HG02840 (cell line): Measurements from ENCODE around the gene ADD1.
"Not testable (repeated sequence)": the region's sequence is repeated elsewhere in the genome, so short reads cannot be mapped to it uniquely, and the experiment has no call there.

Experiments used
- ATAC-seq: cut with Tn5 transposase; IDR thresholded peaks from one replicate; pipeline ENCODE4 v1.9.1; 2021; ENCODE audit warnings: mild to moderate bottlenecking, moderate library complexity, moderate number of reproducible peaks; ENCODE audit not compliant: unreplicated experiment, low FRiP score

Gene ADD1

DNA sequence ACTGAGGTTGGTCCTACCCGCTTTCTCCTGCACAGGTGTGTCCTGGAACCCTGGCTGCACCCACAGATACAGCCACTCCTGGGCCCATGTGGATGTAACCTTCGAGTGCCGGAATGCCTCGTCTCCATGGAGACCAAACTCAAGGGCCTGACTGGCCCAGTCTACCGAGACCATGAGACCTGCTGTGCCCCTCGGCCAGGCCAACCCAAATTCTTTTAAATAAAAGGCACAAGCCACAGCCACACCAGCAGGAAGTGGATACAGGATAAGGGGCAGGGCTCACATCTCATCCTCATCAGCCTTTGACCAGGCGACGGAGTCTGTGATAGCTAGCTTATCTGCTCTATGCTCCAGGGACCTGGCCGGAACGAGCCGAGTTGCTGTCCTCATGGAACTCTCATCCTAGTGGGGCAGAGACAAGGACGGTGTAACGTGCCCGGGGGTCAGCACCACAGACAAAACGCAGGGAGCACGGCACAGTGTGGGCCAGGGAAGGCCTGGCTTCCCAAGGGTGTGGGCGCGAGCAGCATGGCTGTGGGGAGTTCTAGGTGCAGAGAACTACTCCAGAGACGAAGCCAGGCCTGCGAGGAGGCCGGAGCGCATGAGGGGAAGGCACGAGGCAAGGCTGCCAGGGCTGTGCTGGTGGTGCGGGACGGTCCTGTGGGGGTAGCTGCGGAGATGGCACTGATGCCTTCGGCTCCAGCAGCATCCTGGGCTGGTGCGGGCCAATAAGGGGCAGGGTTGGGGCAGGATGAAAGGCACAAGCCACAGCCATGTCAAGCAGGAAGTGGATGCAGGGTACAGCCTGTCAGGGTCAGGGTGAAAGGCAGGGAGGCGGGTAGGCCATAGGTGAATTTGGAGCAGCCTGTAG, 96.9 kb downstream of the ADD1 start:
- no peak for ATAC-seq

DNA sequence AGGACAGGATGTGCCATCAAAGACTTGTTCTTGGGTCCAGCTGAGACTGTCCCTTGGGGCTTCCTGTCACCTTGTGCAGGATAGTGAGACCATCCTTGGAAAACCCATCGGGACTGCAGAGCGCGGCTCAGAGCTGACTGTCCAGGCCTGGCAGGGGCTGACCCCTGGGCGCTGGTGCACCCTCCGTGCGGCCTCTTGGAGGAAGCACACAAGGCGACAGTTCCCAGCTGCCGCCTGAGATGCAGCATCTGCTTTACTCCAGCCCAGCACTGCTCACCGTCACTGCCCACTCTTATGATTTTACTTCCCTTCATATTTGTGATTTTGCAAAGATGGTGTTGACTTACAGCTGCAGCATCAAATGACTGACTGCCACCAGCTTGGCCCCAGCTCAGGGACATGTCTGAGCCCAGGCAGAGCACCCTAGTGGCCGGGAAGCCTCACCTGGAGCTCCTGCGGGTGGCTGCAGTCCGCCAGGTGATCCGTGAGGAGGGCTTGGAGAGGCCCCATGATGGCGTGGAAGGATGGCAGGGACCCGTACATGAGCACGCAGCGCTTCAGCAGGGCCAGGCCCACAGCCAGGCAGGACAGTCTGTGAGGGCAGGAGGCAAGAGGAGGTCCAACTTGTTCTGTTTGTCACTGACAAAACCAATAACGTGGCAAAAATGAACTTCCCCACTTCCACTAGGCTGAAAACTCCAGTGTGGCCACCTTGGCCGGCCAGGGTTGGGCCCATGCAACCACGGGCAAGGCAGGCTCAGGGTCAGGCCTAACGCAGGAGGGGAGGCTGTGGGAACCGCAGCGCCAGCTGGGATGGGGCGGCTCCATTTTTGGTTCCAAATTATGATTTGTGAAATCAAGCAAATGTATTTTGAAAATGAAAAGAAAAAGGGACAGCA, 97.7 kb downstream of the ADD1 start:
- ATAC-seq: no peak

DNA sequence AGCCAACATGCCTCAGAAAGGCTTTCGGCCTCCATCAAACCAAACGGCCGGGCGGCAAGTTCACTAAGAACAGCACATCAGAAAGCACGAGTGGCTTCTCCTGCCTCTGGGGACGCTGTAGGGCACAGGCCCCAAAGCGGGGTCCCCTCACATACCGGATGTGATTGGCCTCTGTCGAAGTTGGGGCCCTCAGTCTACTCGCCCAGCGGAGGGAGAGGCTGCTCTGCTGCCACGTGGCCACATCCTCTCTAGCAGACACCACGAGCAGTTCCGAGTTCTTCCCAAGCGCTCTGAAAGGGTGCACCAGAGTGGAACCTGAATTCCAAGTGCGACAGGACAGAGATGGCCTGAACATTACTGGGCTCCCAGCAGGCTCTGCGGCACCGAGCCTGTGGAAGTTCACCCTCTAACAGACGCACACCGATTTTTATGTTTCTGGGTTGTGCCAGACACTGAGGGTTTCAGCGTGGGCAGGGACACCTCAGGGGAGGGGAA, 98.4 kb downstream of the ADD1 start:
- ATAC-seq: no peak

DNA sequence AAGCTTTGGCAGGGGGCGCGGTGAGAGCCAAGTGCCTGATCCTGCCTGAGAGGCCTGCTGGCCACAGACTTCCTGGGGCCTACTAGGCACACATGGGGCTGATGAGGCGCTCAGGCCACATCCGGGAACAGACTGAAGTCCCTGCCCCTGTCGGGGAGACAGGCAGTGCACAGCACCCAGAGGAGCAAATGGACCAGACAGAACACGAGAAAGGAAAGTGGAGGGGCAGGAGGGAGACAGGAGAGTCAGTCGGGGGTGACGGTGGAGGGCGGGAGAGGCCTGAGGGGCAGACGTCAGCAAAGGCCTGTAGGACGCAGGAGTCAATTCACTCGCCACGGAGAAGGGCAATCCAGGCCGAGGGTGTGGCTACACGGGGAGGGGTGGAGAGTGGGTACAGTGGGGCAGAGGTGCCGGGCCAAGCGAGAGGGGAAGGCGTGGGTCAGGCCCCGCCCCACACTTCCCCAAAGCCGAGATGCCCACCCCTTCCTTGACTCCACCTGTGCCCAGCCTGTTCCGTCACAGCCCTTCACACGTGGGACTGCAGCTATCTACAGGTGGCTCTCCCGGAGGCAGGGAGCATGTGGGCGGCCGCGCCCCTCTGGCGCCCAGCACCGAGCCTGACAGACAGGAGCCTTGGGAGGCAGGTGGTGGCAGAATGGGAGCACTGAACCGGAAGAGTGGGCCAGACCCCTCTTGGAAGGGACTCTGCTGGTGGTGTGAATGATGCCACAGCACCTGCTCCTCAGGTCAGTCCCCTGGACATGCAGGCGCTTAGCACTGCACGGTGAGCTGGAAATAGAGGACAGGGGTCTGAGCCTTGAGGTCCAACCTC, 99.1 kb downstream of the ADD1 start:
- ATAC-seq: no peak

DNA sequence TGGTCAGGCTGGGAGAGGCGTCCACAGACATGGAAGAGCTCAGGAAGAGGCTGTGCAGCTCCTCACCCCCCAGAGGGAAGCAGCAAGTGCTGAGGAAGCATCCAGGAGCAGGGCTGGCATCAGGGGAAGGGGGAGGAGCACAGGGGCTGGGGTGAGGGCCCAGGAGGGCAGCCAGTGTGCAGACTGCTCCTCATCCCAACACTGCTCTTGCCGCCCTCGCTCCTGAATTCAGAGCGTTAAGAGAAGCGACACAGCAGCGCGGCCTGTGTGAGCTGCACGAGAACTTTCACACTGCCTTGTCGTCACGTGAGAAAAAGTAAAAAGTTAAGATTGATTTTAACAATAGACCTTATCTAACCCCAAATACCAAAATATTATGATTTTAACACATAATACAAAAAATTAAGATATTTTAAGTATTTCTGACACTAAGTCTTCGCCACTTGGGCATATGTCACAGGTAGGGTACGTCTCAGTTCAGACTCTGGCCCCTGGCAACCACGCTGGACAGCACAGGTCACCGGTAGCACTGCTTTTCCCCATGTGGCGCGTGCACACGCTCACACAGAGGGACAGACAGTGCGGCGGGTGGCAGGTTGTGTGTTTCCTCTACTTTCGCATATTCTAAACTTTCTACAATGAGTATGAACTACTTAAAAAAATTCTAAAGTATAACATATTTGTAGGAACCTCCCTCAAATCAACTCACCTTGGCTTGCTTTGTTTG, 99.9 kb downstream of the ADD1 start:
- no peak for ATAC-seq

DNA sequence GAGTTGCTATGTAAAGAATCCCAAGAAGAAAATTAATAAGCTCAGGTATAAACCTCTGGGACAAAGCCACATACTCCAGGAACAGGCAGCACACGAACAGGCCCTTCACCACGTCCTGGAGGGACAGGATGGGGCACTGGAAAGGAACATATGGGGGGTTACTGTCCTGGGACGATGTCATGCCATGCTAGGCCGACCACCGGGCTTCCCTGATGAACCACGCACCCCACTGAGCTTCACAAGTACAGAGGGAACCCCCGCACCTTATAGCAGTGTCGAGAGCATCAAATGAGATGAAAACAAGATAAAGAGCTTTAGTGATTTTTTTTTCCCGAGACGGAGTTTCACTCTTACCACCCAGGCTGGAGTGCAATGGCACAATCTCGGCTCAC, 100.4 kb downstream of the ADD1 start:
- no peak for ATAC-seq

DNA sequence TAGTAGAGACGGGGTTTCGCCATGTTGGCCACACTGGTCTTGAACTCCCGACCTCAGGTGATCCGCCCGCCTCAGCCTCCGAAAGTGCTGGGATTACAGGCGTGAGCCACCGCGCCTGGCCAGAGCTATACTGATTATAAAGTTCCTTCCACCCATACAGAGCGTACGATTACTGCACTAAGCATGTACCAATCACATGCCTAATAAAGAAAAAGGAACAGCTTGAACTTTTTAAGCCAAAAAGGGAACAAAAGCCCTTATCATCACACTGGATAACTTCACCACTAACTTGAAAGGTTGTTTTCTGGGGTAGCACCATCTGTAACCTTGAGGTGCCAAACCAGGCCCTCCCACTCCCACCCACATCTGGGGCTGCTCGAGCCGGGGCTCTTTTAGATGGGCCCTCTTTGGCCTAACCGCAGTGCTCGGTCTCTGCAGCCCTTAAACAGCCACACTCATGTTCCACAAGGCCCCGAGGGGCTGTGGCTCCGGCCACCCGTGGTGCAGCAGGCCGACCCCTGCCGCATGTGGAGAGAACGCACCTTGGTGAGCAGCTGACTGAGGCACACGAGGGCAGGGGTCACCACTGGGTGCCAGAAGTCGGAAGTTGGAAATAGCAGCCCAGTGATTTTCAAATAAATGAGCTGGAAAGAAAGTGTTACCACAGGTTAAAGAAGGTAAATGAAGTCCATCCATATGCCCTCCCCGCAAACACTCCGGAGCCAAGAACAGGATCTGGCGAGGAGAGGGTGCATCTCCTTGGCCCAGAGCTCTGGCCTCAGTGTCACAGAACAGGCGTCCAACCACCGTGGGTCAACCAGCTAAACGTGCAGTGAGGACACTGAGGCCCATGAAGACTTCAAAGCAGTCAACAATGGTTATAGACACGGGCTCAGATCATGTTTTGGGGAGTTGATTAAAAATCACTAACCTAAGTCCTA, 101.2 kb downstream of the ADD1 start:
- no peak for ATAC-seq

DNA sequence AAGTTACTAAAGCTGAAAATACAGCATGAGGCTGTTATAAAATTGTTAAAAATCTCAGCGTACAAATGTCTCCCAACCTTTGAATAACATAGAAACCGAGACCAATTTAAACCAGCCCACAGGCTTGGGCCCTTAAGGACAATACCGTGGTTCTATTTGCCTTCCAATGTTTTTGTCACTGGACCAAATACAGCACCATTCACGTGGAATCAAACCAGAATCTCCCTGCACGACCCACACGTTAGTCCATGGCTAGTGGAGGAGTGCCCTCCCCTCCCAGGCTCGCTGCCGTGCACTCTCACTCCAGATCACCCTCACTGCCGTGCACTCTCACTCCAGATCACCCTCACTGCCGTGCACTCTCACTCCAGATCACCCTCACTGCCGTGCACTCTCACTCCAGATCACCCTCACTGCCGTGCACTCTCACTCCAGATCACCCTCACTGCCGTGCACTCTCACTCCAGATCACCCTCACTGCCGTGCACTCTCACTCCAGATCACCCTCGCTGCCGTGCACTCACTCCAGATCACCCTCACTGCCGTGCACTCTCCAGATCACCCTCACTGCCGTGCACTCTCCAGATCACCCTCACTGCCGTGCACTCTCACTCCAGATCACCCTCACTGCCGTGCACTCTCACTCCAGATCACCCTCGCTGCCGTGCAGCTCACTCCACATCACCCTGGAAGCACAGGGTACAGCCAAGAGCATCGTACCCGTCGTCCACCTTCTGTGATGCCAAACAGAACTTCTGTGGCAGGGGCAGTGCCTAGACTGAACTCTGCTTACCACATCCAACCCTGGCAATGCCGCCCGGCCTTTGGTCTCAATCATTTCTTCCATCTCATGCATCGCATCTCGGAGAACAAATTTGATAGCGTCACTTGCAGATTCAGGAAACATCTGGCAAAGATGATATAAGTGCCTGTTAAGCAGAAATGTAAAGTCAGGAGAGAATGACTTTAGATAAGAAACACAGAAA, 102.3 kb downstream of the ADD1 start:
- not testable (repeated sequence) for ATAC-seq

DNA sequence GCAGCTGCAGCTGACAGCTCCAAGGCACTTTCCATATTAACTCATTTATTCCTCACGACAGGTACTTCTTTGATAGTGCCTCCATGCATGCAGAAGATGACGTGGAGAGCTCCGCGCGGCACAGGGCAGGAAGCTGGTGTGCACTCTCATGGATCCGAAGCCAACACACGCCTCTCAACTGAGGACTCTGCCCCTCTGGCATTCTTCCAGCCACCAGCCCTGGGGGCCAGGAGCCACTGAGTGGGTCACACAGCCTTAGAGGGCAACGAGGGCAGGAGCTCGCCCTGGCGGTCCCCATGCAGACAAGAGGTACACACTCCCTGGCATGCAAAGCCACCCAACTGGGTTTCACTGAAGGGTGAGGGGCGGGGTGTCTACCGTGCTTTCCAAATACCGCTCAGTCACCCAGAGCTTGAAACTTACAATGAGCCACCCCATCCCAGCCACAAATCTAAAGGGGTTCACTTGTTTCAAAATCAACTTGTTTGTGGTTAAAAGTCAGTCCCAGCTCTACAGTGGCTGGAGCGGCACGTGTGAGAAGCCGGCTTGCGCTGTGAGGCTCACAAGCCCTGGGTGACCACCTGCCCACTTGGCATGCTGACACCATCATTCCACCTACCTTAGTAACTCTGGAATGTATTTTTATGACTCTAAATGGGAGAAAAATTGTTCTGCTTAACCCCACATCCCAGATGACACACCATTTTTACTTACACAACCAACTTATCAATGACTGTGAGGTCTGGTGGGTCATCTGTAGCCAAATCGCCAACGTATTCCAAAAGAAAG, 103.4 kb downstream of the ADD1 start:
- ATAC-seq: no peak

DNA sequence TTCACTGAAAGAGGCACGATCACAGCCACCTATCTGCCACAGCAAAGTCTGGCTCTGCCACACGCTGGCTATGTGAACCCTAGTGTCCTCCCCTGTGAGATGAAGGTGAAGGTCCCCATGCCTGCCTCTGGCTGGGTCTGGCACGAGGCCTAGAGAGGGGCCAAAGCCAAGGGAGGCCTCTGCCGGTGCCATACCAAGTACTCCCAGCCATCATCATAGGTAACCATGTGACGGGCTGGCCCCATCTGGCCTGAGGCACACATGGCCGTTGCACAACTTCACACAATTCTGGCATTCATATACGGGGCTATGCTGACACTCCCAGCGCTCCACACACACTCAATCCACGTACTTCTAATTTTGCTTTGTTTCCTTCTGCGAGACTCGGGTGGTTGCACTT, 104.3 kb downstream of the ADD1 start:
- no peak for ATAC-seq

DNA sequence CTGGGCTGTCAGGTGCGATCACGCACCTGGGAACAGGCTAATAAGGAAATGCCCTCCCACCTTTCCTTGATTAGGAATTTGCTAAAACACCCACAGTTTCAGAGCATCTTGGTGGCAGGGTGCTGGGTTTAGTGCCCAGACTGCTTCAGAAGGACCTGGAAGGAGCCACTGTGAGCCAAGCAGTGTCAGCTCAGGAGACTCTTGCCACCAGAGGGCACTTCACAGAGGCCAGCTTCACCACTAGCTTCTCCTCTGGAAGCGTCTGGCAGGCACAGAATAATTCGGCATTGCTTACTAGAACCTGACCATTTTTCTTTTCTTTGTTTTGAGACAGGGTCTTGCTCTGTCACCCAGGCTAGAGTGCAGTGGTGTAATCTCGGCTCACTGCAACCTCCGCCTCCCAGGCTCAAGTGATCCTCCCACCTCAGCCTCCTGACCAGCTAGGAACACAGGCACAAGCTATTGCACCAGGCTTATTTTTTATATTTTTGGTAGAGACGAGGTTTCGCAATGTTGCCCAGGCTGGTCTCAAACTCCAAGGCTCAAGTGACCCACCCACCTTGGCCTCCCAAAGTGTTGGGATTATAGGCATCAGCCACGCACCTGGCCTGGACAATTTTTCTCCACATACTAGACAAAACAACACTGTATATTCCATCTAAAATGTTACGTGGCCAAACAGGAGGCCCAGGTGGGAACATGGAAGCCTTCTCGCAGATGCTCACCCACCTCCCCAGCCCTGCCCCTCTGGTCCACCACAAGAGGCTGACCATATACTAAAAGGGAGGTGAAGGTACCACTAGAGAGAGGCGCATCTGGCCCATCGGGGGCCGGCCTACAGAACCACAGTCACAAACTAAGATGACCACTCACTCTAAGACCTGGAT, 105.5 kb downstream of the ADD1 start:
- ATAC-seq: no peak

DNA sequence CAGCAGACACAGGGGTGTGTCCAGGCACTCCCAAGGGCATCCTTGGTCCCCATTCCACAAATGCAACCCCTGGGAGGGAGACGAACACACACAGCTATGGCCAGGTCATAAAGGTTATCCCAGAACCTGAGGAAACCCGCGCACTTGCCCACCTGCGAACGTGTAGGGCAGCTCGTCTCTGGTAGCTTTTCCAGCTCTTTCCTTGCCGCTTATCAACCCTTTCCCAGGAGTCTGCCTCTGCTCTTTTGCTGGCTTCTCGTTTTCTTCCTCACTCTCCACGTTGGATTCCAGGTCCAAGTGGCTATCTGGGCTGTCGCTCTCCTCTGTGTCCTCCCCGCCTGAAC, 106.1 kb downstream of the ADD1 start:
- no peak for ATAC-seq

DNA sequence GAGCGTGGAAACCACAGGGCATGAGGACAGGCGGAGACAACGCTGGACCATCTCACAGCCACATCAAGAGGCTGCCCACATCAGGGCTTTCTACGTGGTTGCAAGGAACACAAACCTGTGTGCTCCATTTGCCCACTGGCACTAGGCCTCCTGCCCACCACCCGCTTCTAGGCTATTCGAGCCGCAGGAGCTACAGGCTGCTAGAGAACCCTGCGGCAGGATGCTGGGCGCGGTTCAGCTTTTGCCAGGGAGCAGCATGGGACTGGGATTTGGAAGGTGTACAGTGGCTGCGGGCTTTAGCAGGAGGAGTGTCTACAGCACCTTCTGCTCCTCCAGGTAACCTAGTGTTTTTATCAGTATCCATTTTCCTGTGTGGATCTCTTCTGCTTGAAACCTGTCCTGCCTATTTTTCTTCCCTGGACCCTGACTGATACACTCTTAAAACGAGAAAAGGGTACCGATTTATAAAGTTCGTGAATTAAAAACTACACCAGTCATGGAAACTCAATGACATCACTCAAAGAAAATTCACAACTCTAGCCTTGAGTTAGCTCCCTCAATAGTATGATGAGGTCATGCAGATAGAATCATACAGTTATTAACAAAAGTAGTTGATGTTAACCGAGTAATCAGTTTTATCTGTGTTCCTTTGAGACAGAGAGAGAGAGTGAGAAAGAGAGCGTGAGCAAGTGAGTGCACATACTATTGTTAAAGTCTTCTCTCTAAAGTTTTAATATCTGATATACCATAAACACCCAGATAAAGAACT, 106.8 kb downstream of the ADD1 start:
- ATAC-seq: no peak

DNA sequence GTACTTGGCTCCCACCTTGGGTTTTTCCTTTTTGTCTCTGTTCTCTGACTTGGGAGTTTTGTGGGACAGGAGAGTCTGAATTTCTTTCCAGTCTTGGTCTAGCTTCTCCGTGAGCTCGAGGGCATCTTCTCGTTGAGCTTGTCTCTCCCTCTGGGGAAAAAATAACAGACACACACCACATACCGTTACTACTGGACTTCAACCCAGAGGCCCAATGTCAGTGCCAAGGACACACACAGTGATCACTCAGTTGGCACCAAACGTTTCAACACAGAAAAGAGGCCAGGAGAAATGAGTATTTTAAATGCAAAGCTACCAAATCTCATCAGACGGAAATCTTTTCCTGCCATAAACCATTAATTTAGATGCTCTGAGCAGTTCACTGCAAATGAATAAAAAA, 109.9 kb downstream of the ADD1 start:
- ATAC-seq: no peak
